HUDEP-2 (cell line): ENCODE measurements around the gene SIRPG.
"Not testable (repeated sequence)": the region's sequence is repeated elsewhere in the genome, so short reads cannot be mapped to it uniquely, and the experiment has no call there.

Experiments
- DNase-seq, 76 experiments: peaks; one replicate each; lab custom pipeline; 2025; ENCODE audit not compliant: unreplicated experiment in 76 of 76; lab: John Stamatoyannopoulos, UW

Gene SIRPG

DNA sequence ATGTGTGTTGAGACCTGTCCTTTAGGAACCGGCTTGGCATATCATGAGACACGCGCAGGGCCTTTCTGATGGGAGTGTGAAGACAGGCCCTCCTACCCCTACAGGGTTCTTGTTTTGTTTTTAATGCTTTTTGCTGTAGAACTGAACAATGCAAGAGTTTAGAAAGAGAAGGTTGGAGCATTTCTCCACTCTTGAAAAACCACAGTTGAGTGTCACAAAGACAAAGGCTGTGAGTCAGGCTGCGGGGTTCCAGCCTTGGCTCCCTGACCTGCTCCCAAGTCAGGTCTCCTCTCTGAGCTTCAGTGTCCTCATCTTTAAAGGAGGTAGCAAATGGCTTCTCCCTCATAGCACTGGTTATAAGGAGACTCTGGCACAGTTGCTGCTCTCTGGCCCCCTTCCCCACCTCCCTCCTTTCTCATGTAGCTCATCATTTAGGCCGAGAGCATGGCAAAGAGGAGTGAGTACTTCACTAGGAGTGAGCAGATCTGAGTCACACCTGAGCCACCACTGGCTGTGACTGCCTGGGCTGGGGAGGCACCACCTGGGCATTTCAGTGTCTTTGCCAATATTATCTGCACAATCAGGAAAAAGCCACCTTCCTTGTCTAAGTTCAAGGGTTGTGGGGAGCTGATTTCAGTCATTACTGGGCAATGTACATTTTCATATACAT, 48.8 kb downstream of the SIRPG start:
- DNase-seq = not testable (repeated sequence)

DNA sequence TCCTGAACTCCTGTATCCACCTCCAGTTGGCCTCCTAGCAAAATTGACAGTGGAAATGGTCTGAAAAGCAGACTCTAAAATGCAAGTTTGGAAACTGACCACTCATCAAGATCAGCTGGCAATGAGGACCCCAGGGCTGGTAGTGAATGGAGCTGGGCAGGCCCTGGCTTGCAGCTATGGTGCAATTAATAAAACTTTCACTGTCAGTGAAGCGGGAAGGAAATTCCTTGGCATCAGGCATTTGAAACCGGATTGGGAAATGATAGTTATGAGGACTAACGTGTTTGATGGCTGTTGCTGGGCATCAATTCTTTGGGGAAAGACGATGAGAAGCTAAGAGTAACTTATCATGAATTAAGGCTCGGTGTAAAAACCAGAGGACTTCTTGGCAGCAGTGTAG, 56.8 kb downstream of the SIRPG start:
- no peak for DNase-seq

DNA sequence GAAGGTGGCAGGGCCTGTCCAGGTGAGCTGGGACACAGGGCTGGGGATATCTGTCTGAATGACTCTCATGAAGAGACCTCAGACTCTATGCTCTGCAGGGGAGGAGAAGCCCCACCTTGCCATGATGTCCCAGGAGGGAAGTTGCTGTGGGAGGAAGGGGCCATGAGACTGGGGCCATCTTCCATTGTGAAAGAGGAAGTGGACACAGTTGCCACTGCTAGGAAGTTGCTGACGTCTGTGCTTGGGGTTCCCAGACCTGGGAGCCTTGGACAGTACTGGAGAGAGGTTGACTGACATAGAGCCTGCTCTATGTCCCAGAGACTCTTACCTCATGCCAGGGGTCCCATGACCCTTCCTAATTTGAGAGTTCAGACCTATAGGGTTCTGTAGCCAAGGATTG, 62.2 kb downstream of the SIRPG start:
- no peak for DNase-seq

DNA sequence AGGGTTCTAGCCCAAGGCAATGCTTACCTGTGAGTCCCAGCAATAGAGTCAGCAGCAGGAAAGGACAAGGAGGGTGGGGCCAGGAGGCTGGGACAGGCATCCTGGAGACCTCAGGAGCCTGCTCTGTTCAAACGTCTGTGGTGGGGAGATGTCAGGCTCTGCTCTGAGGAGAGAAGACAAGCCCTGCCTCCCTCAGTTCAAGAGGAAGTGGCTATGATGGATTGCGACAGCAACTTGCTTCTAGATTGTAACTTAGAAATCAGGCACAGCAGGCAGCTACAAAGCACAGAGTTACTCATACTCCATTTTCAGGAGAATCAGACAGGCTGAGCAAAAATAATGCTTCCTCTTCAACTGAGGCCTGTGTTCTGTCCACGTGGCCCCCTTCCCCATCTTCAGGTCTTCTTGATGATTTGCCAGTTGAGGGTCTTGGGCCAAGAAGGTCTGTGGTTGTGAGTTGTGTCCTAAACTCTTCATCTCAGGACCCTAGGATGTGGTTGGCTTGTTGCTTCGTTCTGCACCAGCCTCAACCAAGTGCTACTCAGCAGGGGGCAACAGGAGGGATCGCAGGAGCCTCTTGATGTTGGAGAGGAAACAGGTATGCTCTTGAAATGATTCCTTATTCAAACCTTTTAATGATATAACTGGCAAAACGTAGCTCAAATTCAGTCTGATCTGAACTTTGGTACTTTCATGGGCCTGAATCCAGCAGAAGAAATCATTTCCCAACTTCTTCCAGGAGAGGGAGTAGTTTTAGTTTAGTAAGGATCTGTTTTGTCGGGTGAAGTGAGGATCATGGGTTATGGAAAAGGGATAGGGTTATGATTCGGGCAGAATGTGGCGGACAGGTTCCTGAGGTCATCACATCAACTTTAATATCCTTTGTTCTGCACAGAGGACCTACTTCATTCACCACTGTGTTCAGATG, 68.8 kb downstream of the SIRPG start:
- DNase-seq = no peak

DNA sequence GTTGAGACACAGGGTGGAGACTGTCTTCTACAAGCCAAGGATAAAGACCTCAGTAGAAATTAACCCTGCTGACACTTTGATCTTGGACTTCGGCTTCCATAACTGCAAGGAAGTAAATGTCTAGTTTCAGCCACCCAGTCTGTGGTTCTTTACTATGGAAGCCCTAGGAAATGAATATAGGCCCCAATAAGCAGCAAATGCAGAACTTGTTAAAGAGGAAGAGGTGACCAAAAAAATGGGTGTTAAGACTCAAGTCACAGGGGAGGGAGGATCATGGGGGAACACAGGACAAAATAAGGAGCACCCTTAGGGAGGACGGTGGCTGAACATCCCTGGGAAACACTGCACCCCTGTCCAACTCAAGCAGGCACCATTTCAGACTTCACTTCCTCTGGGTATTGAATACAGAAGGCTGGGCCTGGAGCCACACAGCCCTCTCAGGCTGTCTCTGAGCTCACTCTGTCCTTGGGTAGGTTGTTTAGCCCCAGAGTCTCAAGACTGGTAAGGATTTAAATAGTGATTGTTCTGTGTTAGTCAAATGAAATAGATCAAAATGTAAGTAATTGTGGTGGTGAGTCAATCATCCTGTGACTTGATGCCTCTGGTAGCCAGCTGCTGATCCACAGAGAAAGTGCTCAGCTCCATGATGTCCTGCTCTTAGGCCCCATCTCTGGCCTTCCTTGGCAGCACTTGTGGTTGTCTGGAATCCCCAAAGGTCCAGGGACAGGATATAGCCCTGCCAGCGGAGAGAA, 69.6 kb downstream of the SIRPG start:
- no peak for DNase-seq

DNA sequence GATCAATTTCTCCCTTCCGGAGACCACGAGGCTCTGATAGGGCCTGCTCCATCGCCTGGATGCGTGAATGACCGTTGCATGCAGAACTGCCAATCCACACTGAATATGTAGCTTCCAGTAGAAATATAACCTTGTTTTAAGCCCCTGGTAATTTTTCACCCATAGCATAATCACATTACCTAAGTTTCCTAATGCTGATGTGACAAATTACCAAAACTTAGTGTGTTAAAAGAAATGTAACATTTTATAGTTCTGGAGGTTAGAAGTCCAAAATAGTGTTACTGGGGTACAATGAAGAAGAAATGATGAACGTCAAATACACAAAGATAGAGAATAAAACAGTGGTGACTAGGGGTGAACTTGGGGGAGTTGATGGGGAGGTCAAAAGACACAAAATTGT, 78.1 kb downstream of the SIRPG start:
- DNase-seq = no peak
